Right lobe of liver (tissue), 4 donors: ENCODE results near the gene RUVBL2.

ENCODE experiments used
- POLR2A ChIP-seq: fragments of 450-650 bp; IDR thresholded peaks from one replicate; pipeline ENCODE4 v1.6.1; 2017; ENCODE audit warnings: antibody characterized with exemption, mild to moderate bottlenecking
- TF ChIP-seq, protein P1 (sequence below), 4 donors: fragments of 200-600 bp in 3 of 4; fragments of 450-650 bp in 1 of 4; IDR thresholded peaks; one replicate each; pipeline versions ENCODE4 v1.5.1 to v1.8.0; 2016 to 2022; ENCODE audit warnings: antibody characterized with exemption in 4 of 4, mild to moderate bottlenecking in 2 of 4
- donor health status: DM: no; HTN: no; CAD: no.
- donor health status: DM: no; HTN: no; CAD: no.
- donor health status: DM: no; HTN: yes; CAD: no.

DNA sequence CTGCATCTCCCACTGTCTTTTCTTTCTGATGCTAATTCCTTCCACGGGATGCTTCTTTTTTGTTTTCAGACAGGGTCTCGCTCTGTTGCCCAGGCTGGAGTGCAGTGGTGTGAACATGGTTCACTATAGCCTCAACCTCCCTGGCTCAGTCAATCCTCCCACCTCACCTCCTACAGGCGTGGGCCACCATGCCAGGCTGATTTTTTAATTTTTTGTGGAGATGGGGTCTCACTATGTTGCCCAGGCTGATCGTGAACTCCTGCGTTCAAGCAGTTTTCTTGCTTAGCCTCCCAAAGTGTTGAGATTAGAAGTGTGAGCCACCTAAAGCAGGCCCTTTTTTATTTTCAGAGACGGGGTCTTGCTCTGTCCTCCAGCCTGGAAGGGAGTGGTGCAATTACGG, 5.4 kb upstream of the RUVBL2 start:
- TF ChIP-seq, protein P1, sequence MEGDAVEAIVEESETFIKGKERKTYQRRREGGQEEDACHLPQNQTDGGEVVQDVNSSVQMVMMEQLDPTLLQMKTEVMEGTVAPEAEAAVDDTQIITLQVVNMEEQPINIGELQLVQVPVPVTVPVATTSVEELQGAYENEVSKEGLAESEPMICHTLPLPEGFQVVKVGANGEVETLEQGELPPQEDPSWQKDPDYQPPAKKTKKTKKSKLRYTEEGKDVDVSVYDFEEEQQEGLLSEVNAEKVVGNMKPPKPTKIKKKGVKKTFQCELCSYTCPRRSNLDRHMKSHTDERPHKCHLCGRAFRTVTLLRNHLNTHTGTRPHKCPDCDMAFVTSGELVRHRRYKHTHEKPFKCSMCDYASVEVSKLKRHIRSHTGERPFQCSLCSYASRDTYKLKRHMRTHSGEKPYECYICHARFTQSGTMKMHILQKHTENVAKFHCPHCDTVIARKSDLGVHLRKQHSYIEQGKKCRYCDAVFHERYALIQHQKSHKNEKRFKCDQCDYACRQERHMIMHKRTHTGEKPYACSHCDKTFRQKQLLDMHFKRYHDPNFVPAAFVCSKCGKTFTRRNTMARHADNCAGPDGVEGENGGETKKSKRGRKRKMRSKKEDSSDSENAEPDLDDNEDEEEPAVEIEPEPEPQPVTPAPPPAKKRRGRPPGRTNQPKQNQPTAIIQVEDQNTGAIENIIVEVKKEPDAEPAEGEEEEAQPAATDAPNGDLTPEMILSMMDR (IDR thresholded peaks at IDR 0.05): no peak
- no peak for TF ChIP-seq POLR2A
